ENCODE results near the gene DIDO1. TPM values are rescaled to one million over a fixed set of nuclear protein-coding genes. Genes with fewer than 3 reads are reported as not detected.

Gene DIDO1
- total RNA-seq, 2 experiments from 2014 or later, result 65.1 to 70.6 TPM

DNA sequence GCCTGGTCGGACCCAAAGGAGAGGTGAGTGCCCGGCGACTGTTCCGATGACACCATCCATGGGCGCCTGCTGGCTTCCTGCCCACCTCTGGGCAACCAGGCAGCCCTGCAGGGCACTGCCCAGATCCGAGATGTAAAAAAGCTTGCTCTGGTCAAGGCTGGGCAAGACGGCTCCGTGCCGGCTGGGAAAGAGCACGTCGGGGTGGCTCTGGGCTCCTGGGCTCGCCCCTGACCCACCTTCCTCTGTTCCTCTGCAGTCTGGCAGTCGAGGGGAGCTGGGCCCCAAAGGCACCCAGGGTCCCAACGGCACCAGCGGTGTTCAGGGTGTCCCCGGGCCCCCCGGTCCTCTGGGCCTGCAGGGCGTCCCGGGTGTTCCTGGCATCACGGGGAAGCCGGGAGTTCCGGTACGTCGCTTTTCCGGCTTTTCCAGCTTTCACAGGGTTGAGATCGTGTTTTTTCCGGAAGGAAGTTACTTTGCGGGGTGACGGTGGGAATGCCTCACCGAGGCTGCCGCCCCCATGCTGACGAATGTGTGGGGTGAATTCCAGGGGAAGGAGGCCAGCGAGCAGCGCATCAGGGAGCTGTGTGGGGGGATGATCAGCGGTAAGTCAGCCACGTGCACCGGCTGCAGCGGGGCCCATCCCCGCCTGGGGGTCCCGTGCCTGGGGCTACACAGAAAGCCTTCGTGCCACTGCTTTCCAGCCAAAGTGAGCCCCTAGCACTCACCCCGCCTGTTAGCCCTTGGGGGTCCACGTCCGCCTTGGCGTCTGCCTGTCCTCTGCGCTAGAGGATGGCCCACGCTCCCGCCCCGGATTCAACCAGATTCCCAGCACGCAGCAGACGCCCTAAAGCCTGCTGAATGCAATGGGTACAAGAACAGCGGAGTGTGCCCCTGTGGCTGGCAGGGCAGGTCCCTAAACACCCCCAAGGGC, 90.1 kb downstream of the DIDO1 start:
- no TSS peak for BruUV-seq (replicated peaks)
- ChIA-PET POLR2A (no interaction called here), CTCF (ENCODE audit: unreplicated experiment) (no interaction called here)
- H4K20me1 ChIP-seq (ENCODE audit: insufficient read depth, low read length), result no peaks in the 10 kb centered on the region
- no peak overlapping the region for H3K27ac ChIP-seq (ENCODE audit: low read depth, low read length, poor library complexity, severe bottlenecking)
- no peak for DNase-seq (ENCODE audit: low spot score)
- no peaks in the 10 kb centered on the region for H3K9me3 ChIP-seq (ENCODE audit: low read length)
- peaks cover 24% of the 10 kb centered on the region for H3K4me1 ChIP-seq (ENCODE audit: insufficient read depth, low read length, poor library complexity, severe bottlenecking)
- TF ChIP-seq EZH2phosphoT487 (IDR thresholded peaks at IDR 0.05; ENCODE audit: borderline replicate concordance, low read depth, low read length), result no peak
- TF ChIP-seq, protein P1, sequence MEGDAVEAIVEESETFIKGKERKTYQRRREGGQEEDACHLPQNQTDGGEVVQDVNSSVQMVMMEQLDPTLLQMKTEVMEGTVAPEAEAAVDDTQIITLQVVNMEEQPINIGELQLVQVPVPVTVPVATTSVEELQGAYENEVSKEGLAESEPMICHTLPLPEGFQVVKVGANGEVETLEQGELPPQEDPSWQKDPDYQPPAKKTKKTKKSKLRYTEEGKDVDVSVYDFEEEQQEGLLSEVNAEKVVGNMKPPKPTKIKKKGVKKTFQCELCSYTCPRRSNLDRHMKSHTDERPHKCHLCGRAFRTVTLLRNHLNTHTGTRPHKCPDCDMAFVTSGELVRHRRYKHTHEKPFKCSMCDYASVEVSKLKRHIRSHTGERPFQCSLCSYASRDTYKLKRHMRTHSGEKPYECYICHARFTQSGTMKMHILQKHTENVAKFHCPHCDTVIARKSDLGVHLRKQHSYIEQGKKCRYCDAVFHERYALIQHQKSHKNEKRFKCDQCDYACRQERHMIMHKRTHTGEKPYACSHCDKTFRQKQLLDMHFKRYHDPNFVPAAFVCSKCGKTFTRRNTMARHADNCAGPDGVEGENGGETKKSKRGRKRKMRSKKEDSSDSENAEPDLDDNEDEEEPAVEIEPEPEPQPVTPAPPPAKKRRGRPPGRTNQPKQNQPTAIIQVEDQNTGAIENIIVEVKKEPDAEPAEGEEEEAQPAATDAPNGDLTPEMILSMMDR (conservative IDR thresholded peaks at IDR 0.05; ENCODE audit: low read length), result no peak
- H3K4me2 ChIP-seq (ENCODE audit: low read length), result no peak overlapping the region
- no peak overlapping the region for H2AFZ ChIP-seq (ENCODE audit: low read length)
- no peaks in the 10 kb centered on the region for H3K36me3 ChIP-seq (ENCODE audit: insufficient read depth, low read length)
- H3K9me2 ChIP-seq (ENCODE audit: insufficient read depth, low read length), result no peaks in the 10 kb centered on the region
- no peak overlapping the region for H3K4me3 ChIP-seq (ENCODE audit: low read depth, low read length, poor library complexity, severe bottlenecking)
- no peaks in the 10 kb centered on the region for H3K79me2 ChIP-seq (ENCODE audit: insufficient read depth, low read depth, low read length)
- intact Hi-C loops (cut with micrococcal nuclease; ENCODE audit: unreplicated experiment), result no loop called here

DNA sequence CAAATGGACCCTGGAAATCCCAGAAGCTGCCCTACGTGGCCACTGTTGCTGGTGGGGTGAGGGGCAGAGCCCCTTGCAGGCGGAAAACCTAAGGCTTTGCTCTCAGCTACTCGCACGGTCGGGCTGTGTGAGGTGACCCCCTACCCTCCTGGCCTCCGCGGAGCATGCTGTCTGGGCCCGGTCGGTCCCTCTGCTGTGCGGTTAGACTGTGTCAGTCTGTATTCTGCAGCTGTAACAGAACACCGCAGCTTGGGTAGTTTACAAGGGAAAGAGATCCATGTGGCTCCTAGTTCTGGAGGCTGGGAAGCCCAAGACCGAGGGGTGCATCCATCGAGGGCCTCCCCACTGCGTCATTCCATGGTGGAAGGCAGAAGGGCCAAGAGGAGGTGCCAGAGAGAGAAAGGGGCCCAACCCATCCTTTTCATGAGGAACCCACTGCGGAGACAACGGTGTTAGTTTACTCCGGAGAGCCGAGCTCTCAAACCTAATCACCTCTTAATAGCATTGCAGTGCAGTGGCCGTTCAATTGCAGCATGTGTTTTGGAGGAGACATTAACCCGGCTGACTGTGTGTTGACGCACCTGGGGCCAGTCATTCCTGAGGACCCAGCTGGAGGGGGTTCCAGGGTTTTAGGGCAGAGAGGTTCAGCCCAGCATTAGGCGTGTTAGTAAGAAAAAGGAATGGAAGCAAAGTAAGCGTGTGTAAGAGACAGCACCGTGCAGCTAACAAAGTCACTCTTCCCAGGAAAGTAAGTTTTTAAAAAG, 91.2 kb downstream of the DIDO1 start:
- ChIA-PET POLR2A (no interaction called here), CTCF (ENCODE audit: unreplicated experiment) (no interaction called here)
- no peaks in the 10 kb centered on the region for H4K20me1 ChIP-seq (ENCODE audit: insufficient read depth, low read length)
- no peak for TF ChIP-seq EZH2phosphoT487 (IDR thresholded peaks at IDR 0.05; ENCODE audit: borderline replicate concordance, low read depth, low read length)
- TF ChIP-seq, protein P1 (conservative IDR thresholded peaks at IDR 0.05; ENCODE audit: low read length), result no peak
- no peak for DNase-seq (ENCODE audit: low spot score)
- intact Hi-C loops (cut with micrococcal nuclease; ENCODE audit: unreplicated experiment), result no loop called here
- no peak overlapping the region for H2AFZ ChIP-seq (ENCODE audit: low read length)
- H3K4me1 ChIP-seq (ENCODE audit: insufficient read depth, low read length, poor library complexity, severe bottlenecking), result peaks cover 24% of the 10 kb centered on the region
- H3K36me3 ChIP-seq (ENCODE audit: insufficient read depth, low read length), result no peaks in the 10 kb centered on the region
- H3K4me2 ChIP-seq (ENCODE audit: low read length), result no peak overlapping the region
- no peak overlapping the region for H3K4me3 ChIP-seq (ENCODE audit: low read depth, low read length, poor library complexity, severe bottlenecking)
- H3K79me2 ChIP-seq (ENCODE audit: insufficient read depth, low read depth, low read length), result no peaks in the 10 kb centered on the region
- H3K9me2 ChIP-seq (ENCODE audit: insufficient read depth, low read length), result no peaks in the 10 kb centered on the region
- no TSS peak for BruUV-seq (replicated peaks)
- no peak overlapping the region for H3K27ac ChIP-seq (ENCODE audit: low read depth, low read length, poor library complexity, severe bottlenecking)
- no peaks in the 10 kb centered on the region for H3K9me3 ChIP-seq (ENCODE audit: low read length)
